Neural progenitor cell (in vitro differentiated cells): Measurements from ENCODE around the gene C10orf120.

Experiments
- EZH2 ChIP-seq: fragments of 200-600 bp; sonication (generic); IDR thresholded peaks from 2 replicates; pipeline ENCODE4 v1.6.1; 2017; ENCODE audit warnings: antibody characterized with exemption, mild to moderate bottlenecking, moderate library complexity
- TF ChIP-seq, protein P1 (sequence below): fragments of 200-600 bp; sonication (generic); IDR thresholded peaks from 2 replicates; pipeline ENCODE4 v1.5.1; 2017; ENCODE audit warnings: antibody characterized with exemption, mild to moderate bottlenecking

DNA sequence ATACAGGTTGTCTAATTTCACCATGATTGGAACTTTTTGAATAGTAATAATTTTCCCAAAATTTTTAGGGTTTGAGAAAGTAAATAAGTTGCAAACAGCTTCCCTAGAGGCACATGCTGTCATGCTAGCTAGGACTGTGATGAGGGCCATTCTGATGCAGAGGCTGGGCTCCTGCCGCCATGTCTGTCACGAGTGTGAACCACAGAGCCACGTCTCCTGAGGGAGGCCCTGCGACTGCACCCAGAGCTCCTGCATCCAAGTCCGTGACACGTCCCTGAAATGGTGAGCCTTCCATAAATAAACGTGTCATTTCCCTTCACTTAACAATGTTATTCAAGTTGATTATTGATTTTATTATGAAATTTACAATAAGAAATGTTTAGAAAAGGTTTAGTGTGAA, 40.0 kb downstream of the C10orf120 start:
- TF ChIP-seq, protein P1, sequence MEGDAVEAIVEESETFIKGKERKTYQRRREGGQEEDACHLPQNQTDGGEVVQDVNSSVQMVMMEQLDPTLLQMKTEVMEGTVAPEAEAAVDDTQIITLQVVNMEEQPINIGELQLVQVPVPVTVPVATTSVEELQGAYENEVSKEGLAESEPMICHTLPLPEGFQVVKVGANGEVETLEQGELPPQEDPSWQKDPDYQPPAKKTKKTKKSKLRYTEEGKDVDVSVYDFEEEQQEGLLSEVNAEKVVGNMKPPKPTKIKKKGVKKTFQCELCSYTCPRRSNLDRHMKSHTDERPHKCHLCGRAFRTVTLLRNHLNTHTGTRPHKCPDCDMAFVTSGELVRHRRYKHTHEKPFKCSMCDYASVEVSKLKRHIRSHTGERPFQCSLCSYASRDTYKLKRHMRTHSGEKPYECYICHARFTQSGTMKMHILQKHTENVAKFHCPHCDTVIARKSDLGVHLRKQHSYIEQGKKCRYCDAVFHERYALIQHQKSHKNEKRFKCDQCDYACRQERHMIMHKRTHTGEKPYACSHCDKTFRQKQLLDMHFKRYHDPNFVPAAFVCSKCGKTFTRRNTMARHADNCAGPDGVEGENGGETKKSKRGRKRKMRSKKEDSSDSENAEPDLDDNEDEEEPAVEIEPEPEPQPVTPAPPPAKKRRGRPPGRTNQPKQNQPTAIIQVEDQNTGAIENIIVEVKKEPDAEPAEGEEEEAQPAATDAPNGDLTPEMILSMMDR: no peak
- TF ChIP-seq EZH2: no peak
